OCI-LY3 (cell line): ENCODE data around the gene GLMN.

Experiments used
- H2AFZ ChIP-seq: fragments of 200-600, 300-600 bp; shearing (Covaris generic); 2 replicates; pipeline ENCODE4 v1.6.0; 2014; ENCODE audit warnings: antibody characterized with exemption, low read depth, low read length
- H3K27ac ChIP-seq: fragments of 200-600, 300-600 bp; sonication (generic); 2 replicates; pipeline ENCODE4 v1.5.1; 2014; ENCODE audit warnings: mild to moderate bottlenecking, low read length, moderate library complexity, mixed read lengths
- H3K27me3 ChIP-seq: fragments of 200-600, 300-600 bp; sonication (generic); 2 replicates; pipeline ENCODE4 v1.6.1; 2014; ENCODE audit warnings: low read depth, low read length, mixed read lengths
- H3K36me3 ChIP-seq: fragments of 200-600, 300-600 bp; sonication (generic); replicated peaks from 2 replicates; pipeline ENCODE3; 2014; ENCODE audit warnings: low read depth, low read length, mixed read lengths
- H3K4me1 ChIP-seq: fragments of 300-600, 200-600 bp; sonication (generic); 2 replicates; pipeline ENCODE4 v1.6.1; 2014; ENCODE audit warnings: low read length, mixed read lengths
- H3K4me2 ChIP-seq: fragments of 200-600, 300-600 bp; sonication (generic); 2 replicates; pipeline ENCODE4 v1.6.1; 2014; ENCODE audit warnings: low read length, mixed read lengths
- H3K4me3 ChIP-seq: fragments of 300-600, 200-600 bp; sonication (generic); 2 replicates; pipeline ENCODE4 v1.5.1; 2014; ENCODE audit warnings: antibody characterized with exemption, mild to moderate bottlenecking, low read length, moderate library complexity
- H3K79me2 ChIP-seq: fragments of 300-600, 200-600 bp; shearing (Covaris generic); 2 replicates; pipeline ENCODE4 v1.6.1; 2014; ENCODE audit warnings: mild to moderate bottlenecking, low read length, mixed read lengths
- H3K9ac ChIP-seq: fragments of 300-600, 200-600 bp; shearing (Covaris generic); 2 replicates; pipeline ENCODE4 v1.6.0; 2014; ENCODE audit warnings: mild to moderate bottlenecking, low read length, moderate library complexity
- H3K9me3 ChIP-seq: fragments of 200-600, 300-600 bp; shearing (Covaris generic); 2 replicates; pipeline ENCODE4 v1.6.1; 2014; ENCODE audit warnings: low read length, mixed read lengths; ENCODE audit not compliant: insufficient read depth
- H4K20me1 ChIP-seq: fragments of 200-600, 300-600 bp; sonication (generic); 2 replicates; pipeline ENCODE4 v1.6.1; 2016; ENCODE audit warnings: low read length, mixed read lengths; ENCODE audit not compliant: insufficient read depth
- CTCF ChIP-seq: fragments of 200-600, 300-600 bp; sonication (generic); IDR thresholded peaks from 2 replicates; pipeline ENCODE4 v1.5.1; 2014; ENCODE audit warnings: antibody characterized with exemption, low read length, low read depth
- EZH2phosphoT487 ChIP-seq: fragments of 200-600 bp; shearing (Covaris generic); IDR thresholded peaks from 2 replicates; pipeline ENCODE4 v1.6.1; 2018; ENCODE audit warnings: antibody characterized with exemption, mixed run types, low read depth

GLMN gene

GRCh38 chr1:92307980-92308379, 9.2 kb upstream of the GLMN start:
- Histone ChIP-seq H3K27ac (no peak overlapping the region), H2AFZ (no peak overlapping the region), H3K9me3 (no peaks in the 10 kb centered on the region), H3K4me3 (no peak overlapping the region), H3K79me2 (no peaks in the 10 kb centered on the region), H3K36me3 (peaks cover 12% of the 10 kb centered on the region), H3K4me2 (no peak overlapping the region), H3K27me3 (no peaks in the 10 kb centered on the region), H4K20me1 (no peaks in the 10 kb centered on the region), H3K4me1 (peaks cover 8% of the 10 kb centered on the region; the same call in 1 of the 2 replicates), H3K9ac (no peak overlapping the region)
- no peak for TF ChIP-seq EZH2phosphoT487
- no peak for TF ChIP-seq CTCF

- Histone ChIP-seq H3K79me2 (no peaks in the 10 kb centered on the region), H3K4me1 (peaks cover 8% of the 10 kb centered on the region; the same call in 1 of the 2 replicates), H3K4me2 (no peak overlapping the region), H3K9ac (no peak overlapping the region), H3K36me3 (peaks cover 9% of the 10 kb centered on the region), H3K4me3 (no peak overlapping the region), H3K27ac (no peak overlapping the region), H3K27me3 (no peaks in the 10 kb centered on the region), H4K20me1 (no peaks in the 10 kb centered on the region), H3K9me3 (no peaks in the 10 kb centered on the region), H2AFZ (no peak overlapping the region)
- no peak for TF ChIP-seq CTCF
- no peak for TF ChIP-seq EZH2phosphoT487
These were observed 7.2 kb upstream of the GLMN start for GRCh38 chr1:92306020-92306419.

DNA sequence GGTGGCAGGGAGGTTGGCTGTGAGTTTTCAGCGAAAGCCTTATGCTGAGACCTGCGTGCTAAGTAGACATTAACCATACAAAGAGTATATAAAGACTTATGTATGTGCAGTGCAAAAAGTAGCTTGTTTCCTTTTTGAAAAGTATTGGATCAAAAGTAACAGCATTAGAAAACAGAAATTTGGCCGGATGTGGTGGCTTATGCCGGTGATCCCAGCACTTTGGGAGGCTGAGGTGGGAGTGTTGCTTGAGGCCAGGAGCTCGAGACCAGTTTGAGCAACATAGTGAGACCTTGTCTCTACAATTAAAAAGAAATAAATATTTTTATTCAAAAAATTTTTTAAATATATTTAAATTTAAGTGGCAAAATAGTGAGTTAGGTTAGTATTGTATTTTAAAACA, 2.2 kb upstream of the GLMN start:
- no peak overlapping the region for H3K4me3 ChIP-seq
- H3K79me2 ChIP-seq = peaks cover 27% of the 10 kb centered on the region

More for the DNA sequence above, 2.2 kb upstream of the GLMN start:
- Histone ChIP-seq H3K9me3 (no peaks in the 10 kb centered on the region), H3K4me1 (peaks cover 15% of the 10 kb centered on the region; the same call in 1 of the 2 replicates), H4K20me1 (no peaks in the 10 kb centered on the region), H3K9ac (no peak overlapping the region), H3K36me3 (peaks cover 10% of the 10 kb centered on the region), H3K4me2 (no peak overlapping the region), H2AFZ (no peak overlapping the region), H3K27me3 (no peaks in the 10 kb centered on the region), H3K27ac (no peak overlapping the region)
- TF ChIP-seq EZH2phosphoT487 (no peak), CTCF (no peak)
